H1 (cell line): ENCODE data around the gene TCF4. TPM values are rescaled to one million over a fixed set of nuclear protein-coding genes. Genes with fewer than 3 reads are reported as not detected.

ENCODE experiments used
- CHD7 ChIP-seq: fragments of 300-600 bp; sonication (generic); IDR thresholded peaks from 2 replicates; pipeline ENCODE4 v1.7.1; 2012; ENCODE audit warnings: low read length, moderate library complexity, mild to moderate bottlenecking, inconsistent platforms; ENCODE audit not compliant: insufficient replicate concordance
- HDAC6 ChIP-seq: IDR thresholded peaks from one replicate; pipeline ENCODE4 v1.7.1; 2012; ENCODE audit warnings: low read depth, mild to moderate bottlenecking, inconsistent platforms, low read length, moderate library complexity
- MAX ChIP-seq: IDR thresholded peaks from 2 replicates; pipeline ENCODE4 v1.6.1; 2012; ENCODE audit warnings: inconsistent platforms
- NANOG ChIP-seq: IDR thresholded peaks from 2 replicates; pipeline ENCODE4 v1.6.1; 2011; ENCODE audit warnings: low read length, low read depth, mild to moderate bottlenecking, inconsistent platforms; ENCODE audit not compliant: insufficient read depth, poor library complexity, severe bottlenecking
- SAP30 ChIP-seq: fragments of 300-600 bp; sonication (generic); IDR thresholded peaks from 2 replicates; pipeline ENCODE4 v1.7.1; 2012; ENCODE audit warnings: low read length, moderate library complexity, mild to moderate bottlenecking, inconsistent platforms; ENCODE audit not compliant: insufficient read depth, insufficient replicate concordance
- SP2 ChIP-seq: IDR thresholded peaks from 2 replicates; pipeline ENCODE4 v1.6.1; 2012; ENCODE audit warnings: mild to moderate bottlenecking, low read length, inconsistent platforms
- SRF ChIP-seq: IDR thresholded peaks from 2 replicates; pipeline ENCODE4 v1.6.1; 2011; ENCODE audit warnings: mild to moderate bottlenecking, low read depth, low read length, moderate library complexity
- polyA plus RNA-seq, 7 experiments: library from polyadenylated mRNA; depleted of rRNA in 3 of 7; stranded (reverse) in 5 of 7; unstranded in 2 of 7; fragments of >200 nt in 5 of 7; fragments of 200-250 nt in 2 of 7; gene quantifications; 1 replicate in 5 of 7; 2 replicates in 1 of 7; 4 replicates in 1 of 7; pipeline versions ENCODE4 v1.2.1 to v1.2.3, GENCODE V29; 2011 to 2013; ENCODE audit warnings: missing spikeins in 2 of 7, mixed read lengths in 2 of 7
- total RNA-seq: library from RNA; stranded (reverse); fragmentation: NEBNext Ultra II Directional; extraction: Animal tissue kit (Norgen Biotek cat#: 25700); gene quantifications from 2 replicates; pipeline ENCODE4 v1.2.1, GENCODE V29; 2021

The TCF4 gene
- total and polyA plus RNA-seq, 2 of the 8 experiments (the other 6 are each of a cell fraction or from before 2014, with no cell fraction given) = 59.3 to 118 TPM

GRCh38 chr18:55419132-55419946 lies 168.7 kb downstream of the TCF4 start (continued):
- TF ChIP-seq CHD7 = peak; percentile 73
- no peak for TF ChIP-seq SAP30
- no peak for TF ChIP-seq SRF
- no peak for TF ChIP-seq MAX
- TF ChIP-seq SP2 = no peak
- TF ChIP-seq HDAC6 = no peak
- no peak for TF ChIP-seq NANOG
